NCI-H2196 (cell line): Measurements from ENCODE around the gene CUX1.
"Not testable (repeated sequence)": the region's sequence is repeated elsewhere in the genome, so short reads cannot be mapped to it uniquely, and the experiment has no call there.

Source experiments
- DNase-seq: peaks from one replicate; lab custom pipeline; 2025; ENCODE audit not compliant: unreplicated experiment; lab: John Stamatoyannopoulos, UW

Gene CUX1

DNA sequence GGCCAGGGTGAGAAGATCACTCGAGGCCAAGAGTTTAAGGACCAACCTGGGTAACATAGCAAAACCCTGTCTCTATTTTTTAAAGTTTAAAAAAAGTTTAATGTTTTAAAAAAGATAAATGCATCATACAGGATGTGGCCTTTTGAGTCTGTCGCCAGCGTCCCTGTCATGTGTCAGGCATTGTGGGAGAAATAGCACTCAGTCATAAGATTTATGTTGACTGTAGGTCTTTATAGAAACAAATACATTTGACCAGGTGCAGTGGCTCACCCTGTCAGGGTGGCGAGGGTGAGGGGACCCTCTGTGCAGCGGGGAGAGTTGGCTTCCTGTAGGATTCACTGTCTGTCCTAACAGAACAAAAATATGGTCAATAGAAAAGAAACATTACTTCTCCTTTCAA lies 405.8 kb downstream of the CUX1 start:
- DNase-seq, result no peak

DNA sequence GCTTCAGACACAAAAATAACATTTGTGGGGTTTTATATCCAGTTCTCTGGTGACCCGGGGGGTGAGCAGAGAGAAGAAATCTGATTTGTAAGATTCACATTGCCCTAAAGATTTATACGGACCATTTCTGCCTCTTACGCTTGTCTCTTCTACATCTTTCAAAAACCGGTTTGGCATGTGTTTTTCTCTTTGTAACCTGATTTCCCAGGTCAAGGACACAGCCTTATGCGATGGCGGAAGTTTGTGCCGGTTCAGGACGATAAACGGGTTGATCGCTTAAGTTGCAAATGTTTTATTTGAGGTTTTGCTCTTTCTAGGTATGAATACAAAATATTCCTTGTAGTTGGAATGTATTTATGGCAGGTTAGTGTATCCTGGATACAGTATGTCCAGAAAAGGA lies 407.6 kb downstream of the CUX1 start:
- no peak for DNase-seq

DNA sequence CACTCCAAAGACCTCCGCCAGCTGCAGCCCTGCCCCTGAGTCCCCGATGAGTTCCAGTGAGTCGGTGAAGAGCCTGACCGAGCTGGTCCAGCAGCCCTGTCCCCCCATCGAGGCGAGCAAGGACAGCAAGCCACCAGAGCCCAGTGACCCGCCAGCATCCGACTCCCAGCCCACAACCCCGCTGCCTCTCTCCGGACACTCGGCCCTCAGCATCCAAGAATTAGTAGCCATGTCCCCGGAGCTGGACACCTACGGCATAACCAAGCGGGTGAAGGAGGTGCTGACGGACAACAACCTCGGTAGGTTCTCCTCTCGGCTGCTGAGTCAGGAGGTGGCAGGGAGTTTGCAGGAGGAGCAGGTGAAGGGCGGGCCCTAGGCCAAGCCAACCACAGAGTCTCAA lies 409.9 kb downstream of the CUX1 start:
- no peak for DNase-seq

DNA sequence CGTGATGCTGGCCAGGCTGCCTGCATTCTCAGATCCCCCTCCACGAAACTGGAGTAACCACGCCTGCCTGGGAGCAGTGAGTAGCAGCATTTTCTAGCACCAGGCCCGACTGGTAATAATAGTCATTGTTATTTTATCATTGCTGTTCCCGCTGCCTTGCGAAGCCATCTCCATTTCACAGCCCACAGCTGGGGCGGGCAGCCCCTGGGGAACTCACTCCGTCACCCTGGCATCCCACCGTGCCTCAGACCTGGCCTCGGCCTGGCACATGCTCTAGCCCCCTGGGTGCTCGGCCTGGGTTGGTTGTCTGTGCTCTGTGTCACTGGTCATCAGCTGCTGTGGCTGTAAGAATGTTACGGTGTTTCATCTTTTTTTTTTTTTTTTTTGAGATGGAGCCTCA lies 411.5 kb downstream of the CUX1 start:
- DNase-seq, result no peak

DNA sequence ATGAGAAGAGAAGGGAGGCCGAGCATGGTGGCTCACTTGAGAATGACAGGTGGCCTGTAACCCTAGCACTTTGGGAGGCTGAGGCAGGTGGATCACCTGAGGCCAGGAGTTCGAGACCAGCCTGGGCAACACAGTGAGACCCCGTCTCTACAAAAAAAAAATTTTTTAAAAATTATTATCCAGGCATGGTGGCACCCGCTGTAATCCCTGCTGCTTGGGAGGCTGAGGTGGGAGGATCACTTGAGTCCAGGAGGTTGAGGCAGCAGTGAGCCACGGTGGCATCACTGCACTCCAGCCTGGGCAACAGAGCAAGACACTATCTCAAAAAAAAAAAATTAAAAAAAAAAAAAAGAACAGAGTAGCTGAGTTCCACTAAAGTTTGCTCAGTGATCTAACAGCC lies 412.7 kb downstream of the CUX1 start:
- not testable (repeated sequence) for DNase-seq

DNA sequence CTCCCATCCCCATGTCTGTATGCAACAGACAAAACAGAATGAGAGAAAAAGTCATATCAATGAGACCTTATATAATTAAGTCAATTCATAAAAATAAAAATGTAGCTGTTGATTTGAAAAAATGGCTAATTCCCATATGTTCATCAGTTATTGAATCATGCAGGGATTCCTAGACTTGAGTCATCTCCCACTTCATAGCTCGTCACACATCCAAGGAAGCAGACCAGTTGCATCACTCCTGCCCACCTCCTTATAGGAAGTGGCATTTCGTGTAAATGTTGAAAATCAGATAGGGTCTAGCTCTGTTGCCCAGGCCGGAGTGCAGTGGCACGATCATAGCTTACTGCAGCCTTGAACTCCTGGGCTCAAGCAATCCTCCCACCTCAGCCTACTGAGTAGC lies 413.2 kb downstream of the CUX1 start:
- DNase-seq, result no peak

DNA sequence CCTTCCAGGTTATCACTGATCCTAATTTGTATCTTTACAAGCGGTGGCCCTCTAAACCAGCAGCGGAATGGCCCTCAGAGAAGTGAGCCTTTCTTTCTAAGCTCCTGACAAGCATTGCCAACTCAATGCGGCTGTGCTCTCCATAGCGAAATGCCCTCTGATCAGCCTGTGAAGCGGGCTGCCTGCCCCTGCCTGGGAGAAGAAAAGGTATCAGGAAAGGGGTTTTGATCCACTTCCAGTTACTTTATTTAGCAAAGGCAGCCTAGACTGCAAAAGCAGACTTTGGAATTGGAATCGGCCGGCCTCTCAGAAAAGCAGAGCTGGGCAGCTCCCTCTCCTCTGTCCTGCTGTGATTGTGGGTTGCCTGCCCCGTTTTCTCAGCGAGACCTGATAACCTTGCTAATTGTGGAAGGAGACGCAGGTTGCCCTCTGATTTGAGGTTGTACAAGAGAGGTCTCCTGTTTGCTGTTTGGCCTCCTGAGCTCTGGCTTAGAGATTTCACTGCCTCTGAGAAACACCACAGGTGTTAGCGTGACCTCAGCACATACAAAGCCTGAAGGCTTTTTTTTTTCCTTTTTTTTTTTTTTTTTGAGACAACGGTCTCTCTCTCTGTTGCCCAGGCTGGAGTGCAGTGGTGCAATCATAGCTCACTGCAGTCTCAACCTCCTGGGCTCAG lies 415.3 kb downstream of the CUX1 start:
- no peak for DNase-seq

DNA sequence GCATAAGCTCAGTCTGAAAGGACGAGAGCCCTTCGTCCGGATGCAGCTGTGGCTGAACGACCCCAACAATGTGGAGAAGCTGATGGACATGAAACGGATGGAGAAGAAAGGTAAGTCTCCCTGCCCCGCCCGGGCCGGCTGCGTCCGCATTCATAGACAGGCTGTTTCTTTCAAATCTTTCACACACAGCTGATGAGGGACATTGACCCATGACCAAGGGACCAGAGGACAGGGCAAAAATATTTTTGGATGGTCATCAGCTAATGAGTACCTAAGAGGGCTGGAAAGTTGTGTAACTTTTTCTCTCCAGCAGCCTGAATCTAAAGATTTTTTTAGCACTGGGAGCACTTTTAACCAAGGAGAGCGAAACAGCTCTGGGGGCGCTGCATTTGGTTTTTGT lies 416.7 kb downstream of the CUX1 start:
- no peak for DNase-seq

DNA sequence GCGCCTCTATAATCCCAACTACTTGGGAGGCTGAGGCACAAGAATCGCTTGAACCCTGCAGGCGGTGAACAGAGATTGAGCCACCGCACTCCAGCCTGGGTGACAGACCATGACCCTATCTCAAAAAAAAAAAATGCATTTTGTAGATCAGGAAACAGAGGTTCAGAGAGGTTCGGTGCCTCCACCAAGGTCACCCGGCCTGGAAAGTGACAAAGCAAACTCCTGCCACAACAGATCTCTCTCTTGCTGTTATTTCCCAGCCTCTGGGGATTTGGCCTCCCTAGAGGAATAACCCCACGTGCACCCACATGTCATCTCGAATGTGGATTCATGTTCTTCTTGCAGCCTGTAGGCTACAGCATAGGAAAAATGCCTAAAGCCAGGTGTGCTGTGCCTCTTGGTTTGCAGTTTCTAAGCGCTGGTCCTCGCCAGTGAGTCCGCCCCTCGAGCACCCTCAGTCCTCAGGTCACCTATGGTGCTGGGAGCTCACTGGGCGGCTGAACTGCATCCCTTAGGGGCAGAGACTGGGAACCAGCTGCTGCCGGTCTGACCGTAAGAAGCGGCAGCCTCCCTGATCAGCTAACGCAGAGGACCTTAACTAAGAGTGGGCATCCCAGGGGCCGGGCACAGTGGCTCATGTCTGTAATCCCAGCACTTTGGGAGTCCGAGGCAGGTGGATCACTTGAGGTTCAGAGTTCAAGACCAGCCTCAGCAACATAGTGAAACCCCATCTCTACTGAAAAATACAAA lies 417.6 kb downstream of the CUX1 start:
- DNase-seq, result no peak

DNA sequence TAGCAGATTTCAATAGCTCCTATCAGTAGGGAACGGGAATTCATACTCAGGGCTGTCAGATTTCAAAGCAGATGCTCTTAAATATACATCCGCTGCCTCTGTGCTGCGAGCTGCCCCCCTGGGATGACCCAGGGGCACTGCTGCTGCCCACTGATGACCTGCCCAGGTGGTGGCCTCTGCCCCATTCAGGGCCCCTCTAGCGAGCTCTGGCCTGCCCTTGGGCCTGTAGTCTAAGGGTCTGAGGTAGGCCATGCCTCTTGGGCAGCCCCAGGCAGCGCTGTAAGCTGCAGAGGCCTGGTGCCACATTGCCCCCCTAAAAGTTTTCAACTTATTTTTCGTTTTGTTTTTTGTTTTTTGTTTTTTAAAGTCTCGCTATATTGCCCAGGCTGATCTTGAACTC lies 418.7 kb downstream of the CUX1 start:
- DNase-seq, result no peak

DNA sequence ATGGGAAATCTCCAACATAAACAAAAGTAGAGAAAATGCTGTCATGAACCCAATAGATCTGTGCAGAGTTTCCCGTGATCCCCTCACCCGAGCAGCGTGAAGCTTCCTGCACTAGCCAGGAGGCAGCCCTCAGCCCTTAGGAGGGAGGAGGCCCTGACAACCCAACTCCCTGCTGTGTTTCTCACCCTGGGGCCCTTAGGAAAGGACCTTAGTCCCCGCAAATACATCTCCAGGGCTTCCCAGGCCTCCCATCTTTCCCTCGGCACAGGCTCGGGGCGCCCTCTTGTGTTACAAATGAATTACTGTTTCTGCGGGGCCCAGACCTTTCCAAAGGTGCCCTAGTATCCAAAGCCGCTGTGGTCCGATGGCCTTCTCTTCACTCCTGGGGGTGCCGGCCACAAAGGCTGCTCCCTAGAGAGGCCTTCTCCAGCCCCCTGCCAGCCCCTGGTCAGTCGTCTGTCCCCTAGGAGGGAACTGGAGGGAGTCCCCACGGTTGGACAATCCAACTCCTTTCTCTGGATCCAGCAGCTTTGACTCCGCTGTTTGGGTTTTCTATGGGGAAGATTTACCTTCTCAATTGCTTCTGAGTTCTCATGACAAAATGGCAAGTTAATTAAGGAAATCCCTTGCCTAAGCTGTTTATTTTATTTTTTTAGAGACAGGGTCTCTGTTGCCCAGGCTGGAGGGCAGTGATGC lies 419.3 kb downstream of the CUX1 start:
- DNase-seq, result peak; percentile 79

DNA sequence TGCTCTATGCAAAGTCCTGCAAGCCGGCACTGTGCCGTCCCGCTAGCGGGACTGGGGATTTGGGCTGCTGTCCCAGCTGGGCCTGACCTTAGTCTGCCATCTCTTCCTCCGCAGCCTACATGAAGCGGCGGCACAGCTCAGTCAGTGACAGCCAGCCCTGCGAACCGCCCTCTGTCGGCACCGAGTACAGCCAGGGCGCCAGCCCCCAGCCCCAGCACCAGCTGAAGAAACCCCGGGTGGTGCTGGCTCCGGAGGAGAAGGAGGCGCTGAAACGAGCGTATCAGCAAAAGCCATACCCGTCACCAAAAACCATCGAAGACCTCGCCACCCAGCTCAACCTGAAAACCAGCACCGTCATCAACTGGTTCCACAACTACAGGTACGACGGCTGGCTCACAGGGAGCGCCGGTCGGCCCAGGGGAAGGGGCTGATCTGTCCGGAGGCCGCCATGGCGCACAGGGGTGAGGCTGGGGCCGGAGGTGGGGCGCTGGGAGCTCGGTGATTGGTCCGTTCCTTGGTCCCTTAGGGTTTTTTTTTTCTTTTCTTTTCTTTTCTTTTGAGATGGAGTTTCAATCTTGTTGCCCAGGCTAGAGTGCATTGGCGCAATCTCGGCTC lies 421.9 kb downstream of the CUX1 start:
- no peak for DNase-seq

DNA sequence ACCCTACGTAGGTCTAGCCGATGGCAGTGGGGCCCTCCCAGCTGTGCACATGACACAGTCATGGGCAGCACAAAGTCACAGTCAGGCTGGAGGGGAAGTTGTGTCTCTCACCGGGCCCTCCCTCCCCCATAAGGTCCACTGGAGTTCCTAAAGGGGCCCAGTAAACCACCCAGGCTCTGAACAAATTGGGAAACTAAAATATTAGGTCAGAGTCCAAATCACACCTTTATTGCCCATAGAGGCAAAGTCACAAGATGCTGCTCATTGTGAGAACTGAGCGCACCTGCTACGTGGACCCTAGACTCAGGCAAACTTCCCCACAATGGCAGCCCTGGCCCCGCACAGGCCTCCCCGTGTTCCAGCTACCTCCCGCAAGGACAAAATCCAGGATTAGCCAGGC lies 424.0 kb downstream of the CUX1 start:
- DNase-seq, result no peak

DNA sequence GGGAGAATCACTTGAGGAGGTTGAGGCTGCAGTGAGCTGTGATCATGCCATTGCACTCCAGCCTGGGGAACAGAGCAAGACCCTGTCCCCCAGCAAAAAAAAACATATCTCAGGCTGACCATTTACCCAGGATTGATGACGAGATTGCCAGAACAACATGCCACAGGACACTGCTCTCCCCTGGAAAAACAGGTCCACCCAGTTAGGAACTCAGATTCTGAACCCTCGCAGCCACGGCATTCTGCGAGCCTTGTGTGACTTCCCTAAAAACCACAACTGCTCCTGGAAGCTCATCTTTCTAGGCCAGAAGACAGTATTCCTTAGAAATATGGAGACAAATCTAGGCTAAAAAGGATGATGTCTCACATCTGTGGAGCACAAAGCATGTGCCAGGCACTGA lies 427.2 kb downstream of the CUX1 start:
- DNase-seq, result no peak

DNA sequence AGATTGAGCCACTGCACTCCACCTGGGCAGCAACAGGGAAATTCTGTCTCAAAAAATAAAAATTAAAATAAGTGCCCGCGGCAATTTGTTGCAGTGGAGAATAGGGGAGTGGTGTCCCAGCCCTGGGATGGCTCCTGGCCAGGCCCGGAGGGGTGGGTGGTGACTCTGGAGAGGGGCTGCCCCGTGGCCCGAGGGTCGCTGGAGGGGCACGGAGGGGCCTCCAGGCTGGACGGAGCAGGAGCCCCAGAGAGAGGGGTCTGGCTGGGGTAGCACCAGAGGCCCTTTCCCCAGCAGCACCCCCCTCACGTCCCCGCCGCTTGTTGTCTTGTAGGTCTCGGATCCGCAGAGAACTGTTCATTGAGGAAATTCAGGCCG lies 430.6 kb downstream of the CUX1 start:
- no peak for DNase-seq

DNA sequence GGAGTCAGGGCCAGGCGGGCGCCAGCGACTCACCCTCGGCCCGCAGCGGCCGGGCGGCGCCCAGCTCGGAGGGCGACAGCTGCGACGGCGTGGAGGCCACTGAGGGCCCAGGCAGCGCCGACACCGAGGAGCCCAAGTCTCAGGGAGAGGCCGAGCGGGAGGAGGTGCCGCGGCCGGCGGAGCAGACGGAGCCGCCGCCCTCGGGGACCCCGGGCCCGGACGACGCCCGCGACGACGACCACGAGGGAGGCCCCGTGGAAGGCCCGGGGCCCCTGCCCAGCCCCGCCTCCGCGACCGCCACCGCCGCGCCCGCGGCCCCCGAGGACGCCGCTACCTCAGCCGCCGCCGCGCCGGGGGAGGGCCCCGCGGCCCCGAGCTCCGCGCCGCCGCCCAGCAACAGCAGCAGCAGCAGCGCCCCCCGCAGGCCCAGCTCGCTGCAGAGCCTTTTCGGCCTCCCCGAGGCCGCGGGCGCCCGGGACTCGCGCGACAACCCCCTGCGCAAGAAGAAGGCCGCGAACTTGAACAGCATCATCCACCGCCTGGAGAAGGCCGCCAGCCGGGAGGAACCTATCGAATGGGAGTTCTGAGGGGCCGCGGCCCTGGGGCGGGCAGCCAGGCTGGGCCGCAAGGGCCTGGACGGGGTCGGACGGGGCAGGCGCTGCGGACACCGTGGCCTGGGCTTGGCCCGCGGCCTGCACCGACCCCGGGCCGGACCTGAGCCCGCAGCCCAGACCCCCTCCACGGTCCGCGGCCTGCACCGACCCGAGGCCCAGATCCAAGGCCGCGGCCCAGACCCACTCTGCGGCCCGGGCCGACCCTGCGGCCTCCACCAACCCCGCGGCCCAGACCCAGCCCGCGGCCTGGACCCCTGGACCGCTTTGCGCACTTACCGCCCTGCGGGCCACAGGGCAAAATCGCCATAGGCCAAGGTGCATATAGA lies 431.3 kb downstream of the CUX1 start:
- no peak for DNase-seq

DNA sequence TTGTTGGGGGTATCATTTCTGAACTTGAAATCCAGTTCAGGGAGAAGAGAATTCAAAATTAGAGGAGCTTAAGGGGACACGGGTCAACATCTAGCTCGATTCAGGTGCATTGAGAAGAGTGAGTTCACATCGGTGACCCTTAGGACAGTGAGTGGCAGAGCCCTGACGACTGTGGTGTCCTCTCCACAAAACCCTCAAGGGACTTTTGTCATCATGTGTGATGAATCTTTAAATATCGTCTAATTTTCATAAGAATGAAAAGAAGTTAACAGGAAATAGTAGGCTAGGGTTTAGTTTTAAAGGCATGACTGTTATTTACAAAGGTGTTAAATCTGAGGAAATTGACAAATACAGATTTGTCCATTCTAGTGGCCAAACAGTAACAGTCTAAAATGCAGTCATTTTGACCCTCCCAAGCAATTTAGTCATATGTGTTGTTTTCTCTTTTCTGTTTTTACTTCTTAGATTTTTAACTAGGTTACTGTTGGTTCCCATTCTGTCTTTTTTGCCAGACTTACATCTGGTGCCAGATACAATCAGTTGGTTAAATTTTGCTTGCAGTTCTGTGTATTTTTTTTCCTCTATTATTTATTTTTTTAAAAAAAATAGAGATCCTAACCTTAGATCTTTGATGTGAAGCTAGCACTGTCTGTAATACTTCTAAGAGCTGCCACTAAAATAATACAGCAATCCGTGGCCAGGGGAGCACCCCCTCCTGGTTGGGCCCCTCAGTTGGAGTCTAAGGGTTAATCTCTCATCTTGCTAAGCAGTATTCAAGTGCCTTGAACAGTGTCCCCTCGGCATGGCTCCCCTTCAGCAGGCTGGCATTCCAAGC lies 434.3 kb downstream of the CUX1 start:
- no peak for DNase-seq

DNA sequence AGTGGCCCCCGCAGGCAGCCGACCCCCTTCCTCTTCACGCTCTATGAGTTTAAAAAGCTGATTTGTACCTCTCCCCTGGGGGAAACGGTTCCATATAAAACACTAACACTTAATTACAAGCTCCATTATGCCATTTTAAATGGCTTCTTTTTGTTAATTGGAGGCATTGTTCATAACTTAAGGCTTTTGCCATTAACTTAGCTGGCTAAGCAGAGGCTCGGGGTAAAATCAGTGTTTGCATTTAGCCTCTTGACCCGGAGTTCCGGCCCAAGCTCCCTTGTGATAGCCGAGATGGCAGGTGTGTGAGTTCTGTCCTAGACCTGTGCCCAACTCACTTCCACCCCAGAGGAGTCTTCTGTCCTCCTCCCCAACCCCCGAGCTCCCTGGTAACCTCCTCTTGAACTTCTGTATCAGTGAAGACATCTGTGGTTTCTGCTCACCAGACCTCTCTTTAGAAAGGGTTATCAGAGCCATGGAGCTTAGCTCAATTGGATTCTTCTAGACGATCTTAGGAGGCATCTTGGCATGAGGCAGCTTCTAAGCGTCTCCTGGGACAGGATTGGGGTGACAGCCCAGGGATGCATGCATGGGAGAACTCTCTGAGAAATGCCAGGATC lies 435.0 kb downstream of the CUX1 start:
- DNase-seq, result no peak
